GM12865 (cell line): Measurements from ENCODE around the gene SLC24A3.

ENCODE experiments used
- DNase-seq: peaks from one replicate; pipeline ENCODE4 v3.0.0; 2010; ENCODE audit warnings: low read depth
- H3K4me3 ChIP-seq: 2 replicates; pipeline ENCODE4 v1.5.1; 2011; ENCODE audit warnings: mild to moderate bottlenecking, low read depth, low read length, control low read depth
- TF ChIP-seq, protein P1 (sequence below): IDR thresholded peaks from 2 replicates; pipeline ENCODE4 v1.5.1; 2011; ENCODE audit warnings: low read length, control low read depth, low read depth, inconsistent platforms; ENCODE audit not compliant: insufficient read depth; ENCODE audit errors: missing control alignments

Gene SLC24A3

DNA sequence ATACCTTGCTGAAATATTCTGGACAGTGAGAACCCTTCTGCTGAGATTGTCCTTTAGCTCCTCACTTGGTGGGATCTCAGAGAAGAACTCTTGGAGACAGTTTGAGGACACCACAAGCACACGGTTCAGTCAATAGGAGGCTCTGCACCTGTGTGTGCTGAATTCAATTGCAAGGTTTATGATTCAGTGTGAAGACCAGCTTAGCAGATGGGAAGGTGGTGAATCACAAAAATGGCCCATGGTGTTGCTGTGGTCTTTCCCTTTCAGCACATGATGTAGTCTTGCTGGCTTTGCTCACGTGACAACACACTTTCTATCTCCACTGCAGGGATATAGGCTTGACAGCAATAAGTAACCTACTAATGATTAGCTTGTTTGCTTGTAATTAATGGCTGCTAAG is 270.3 kb downstream of the SLC24A3 start:
- H3K4me3 ChIP-seq = no peak overlapping the region
- DNase-seq = no peak
- TF ChIP-seq, protein P1, sequence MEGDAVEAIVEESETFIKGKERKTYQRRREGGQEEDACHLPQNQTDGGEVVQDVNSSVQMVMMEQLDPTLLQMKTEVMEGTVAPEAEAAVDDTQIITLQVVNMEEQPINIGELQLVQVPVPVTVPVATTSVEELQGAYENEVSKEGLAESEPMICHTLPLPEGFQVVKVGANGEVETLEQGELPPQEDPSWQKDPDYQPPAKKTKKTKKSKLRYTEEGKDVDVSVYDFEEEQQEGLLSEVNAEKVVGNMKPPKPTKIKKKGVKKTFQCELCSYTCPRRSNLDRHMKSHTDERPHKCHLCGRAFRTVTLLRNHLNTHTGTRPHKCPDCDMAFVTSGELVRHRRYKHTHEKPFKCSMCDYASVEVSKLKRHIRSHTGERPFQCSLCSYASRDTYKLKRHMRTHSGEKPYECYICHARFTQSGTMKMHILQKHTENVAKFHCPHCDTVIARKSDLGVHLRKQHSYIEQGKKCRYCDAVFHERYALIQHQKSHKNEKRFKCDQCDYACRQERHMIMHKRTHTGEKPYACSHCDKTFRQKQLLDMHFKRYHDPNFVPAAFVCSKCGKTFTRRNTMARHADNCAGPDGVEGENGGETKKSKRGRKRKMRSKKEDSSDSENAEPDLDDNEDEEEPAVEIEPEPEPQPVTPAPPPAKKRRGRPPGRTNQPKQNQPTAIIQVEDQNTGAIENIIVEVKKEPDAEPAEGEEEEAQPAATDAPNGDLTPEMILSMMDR = no peak

DNA sequence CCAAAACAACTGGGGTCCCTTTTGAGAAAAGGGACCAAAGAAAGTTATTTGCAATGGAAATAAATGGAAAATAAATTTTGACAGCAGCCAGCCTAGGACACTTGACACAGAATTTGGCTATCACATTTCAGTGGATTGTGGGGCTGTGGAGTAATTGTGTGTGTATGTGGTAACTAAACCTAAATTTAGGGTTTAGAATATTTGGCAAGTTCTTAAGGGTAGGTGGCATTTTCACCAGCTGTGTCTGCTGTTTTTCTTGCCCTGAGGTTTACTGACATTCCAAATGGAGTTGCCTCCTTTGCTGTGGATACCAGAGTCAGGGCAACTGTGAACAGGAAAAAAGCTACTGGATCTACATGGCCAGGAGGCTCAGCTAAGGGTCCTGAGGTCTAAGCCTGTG is 270.9 kb downstream of the SLC24A3 start:
- DNase-seq = no peak
- TF ChIP-seq, protein P1 = no peak
- H3K4me3 ChIP-seq = no peak overlapping the region

DNA sequence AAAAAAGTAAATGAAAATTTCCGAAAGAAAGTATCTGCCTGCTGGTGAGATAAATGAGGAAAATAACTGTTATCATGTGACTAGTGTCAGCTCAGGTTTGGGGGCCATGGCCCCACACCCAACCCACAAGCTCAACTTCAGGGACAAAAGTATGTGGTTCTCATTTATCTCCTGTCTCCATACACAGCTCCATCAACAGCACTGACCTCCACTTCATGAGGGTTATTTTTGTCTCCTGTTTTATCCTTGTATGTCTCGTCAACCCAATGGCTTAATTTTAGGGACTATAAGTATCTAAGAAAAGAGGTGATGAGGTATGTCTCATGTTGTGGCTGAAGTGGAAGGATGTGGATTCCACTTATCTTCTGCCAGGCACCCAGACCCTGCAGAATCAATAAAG is 274.0 kb downstream of the SLC24A3 start:
- TF ChIP-seq, protein P1 = no peak
- no peak for DNase-seq
- H3K4me3 ChIP-seq = no peak overlapping the region

DNA sequence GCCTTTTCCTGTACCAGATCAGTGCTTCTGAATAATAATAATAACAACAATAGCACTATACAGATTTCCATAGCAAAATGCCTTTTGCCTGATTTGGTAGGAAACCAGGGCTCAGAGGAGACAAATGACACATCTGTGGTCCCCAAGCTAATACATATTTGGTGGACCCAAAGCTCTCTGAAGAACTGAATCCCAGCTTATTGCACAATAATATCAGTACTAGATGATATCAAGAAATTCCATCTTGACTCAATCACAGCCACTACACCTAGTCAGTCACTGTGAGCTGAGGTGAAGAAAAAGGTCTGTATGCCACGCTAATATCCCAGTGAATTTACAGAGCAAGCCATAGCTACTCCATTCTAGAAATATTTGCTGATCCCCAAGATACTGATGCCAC is 275.0 kb downstream of the SLC24A3 start:
- no peak overlapping the region for H3K4me3 ChIP-seq
- TF ChIP-seq, protein P1 = no peak
- no peak for DNase-seq

DNA sequence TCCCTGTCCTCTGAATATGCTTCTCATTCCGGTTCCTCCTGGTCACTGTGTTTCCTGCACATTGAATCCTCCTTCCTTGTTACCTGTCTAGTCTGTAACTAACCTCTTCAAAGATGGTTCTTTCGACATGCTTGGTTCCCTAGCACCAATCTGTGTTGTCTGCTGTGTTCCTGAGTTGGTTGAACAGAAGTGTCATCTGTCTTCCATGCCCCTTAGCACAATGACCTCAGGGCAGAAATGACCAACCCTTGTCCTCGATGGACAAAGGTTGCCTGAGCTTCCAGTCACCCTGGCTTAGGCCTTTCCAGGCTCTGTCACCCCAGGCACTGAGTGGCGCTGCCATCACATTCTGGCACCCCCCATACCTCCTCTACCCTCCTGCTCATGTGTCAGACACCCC is 278.8 kb downstream of the SLC24A3 start:
- H3K4me3 ChIP-seq = no peak overlapping the region
- TF ChIP-seq, protein P1 = no peak
- DNase-seq = no peak

GRCh38 chr20:19492116-19492515 is 279.7 kb downstream of the SLC24A3 start:
- TF ChIP-seq, protein P1 = no peak
- H3K4me3 ChIP-seq = no peak overlapping the region
- no peak for DNase-seq

GRCh38 chr20:19492687-19493336 is 280.4 kb downstream of the SLC24A3 start:
- TF ChIP-seq, protein P1 = no peak
- DNase-seq = no peak
- H3K4me3 ChIP-seq = no peak overlapping the region
